HG02623 (cell line): ENCODE data around the gene TRMT13.

ENCODE experiments used
- ATAC-seq: cut with Tn5 transposase; IDR thresholded peaks from one replicate; pipeline ENCODE4 v1.9.1; 2021; ENCODE audit warnings: moderate library complexity; ENCODE audit not compliant: unreplicated experiment

TRMT13 gene, protein sequence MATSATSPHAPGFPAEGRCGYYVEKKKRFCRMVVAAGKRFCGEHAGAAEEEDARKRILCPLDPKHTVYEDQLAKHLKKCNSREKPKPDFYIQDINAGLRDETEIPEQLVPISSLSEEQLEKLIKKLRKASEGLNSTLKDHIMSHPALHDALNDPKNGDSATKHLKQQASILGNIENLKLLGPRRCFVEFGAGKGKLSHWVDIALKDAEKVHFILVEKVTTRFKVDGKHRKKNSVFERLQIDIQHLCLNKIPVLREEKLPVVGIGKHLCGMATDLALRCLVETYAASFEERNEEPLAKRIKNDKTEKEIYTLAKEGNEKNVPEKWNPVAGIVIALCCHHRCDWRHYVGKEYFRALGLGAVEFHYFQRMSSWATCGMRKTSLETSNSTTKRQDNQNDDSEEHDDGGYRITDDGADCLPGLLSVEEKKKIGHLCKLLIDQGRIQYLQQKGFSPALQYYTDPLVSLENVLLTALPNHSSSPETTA

GRCh38 chr1:100132566-100133477, at the start of gene TRMT13, which contains the start of gene SASS6:
Gene TRMT13 (plus strand): TSS chr1:100133163. CDS start chr1:100133169, 6 bp downstream.
Gene SASS6 (minus strand): TSS chr1:100132930. CDS start chr1:100132814, 116 bp downstream.
- peak; percentile 92 for ATAC-seq

GRCh38 chr1:100087396-100087795, 45.6 kb upstream of the TRMT13 start:
- no peak for ATAC-seq

DNA sequence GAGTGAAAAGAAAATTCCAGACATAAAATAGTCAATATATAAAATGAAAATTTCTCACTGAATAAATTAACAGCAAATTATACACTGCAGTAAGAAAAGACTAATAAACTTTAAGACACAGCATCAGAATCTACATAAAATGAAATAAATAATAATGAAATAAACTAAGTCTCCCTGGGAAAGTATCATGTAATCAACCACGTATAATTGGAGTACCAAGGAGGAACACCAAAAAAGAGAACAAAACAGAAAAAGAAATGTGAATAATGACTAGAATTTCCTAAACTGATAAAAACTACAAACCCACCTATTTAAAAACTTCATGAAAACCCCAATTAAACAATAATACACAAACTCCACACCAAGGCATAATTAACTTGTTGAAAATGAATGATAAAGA, 43.9 kb upstream of the TRMT13 start:
- no peak for ATAC-seq

GRCh38 chr1:100090471-100090870, 42.5 kb upstream of the TRMT13 start:
- no peak for ATAC-seq

DNA sequence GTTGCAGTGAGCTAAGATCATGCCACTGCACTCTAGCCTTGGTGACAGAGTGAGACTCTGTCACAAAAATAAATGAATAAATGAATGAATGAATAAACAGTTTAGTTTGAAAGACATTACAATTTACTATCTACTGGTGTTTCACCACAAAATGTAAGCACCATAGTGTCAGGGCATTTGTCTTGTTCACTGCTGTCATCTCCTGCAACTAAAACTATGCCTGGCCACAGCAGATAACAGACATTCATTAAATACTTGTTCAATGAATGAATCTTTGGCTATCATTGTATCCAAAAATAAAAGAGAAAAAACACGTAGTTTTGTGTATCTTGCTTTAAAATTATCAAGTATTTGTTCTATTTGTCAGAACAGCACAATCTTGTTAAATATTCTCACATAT, 32.8 kb upstream of the TRMT13 start:
- no peak for ATAC-seq

GRCh38 chr1:100101564-100101963, 31.4 kb upstream of the TRMT13 start:
- no peak for ATAC-seq

- no peak for ATAC-seq
Observed at GRCh38 chr1:100107696-100108095, 25.3 kb upstream of the TRMT13 start.

DNA sequence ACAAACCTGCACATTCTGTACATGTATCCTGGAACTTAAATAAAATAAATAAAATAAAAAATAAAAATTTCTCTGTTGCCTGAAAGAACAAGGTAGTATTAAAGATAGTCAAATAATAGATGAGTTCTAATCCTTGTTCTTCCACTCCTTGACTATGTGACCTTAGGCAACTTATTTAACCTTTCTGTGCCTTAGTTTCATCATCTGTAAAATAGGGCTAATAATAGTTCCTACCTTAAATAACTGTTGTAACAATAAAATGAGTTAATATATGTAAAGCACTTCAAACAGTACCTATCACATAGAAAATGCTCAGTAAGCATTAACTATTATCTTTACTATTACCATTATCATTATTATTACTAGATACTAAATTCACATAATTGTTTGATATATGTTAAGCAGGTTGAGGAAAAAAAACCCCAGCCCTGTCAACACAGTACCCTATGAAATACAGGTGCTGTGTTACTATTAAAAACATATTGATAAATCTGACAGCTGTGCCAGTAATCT, 23.4 kb upstream of the TRMT13 start:
- ATAC-seq: no peak

DNA sequence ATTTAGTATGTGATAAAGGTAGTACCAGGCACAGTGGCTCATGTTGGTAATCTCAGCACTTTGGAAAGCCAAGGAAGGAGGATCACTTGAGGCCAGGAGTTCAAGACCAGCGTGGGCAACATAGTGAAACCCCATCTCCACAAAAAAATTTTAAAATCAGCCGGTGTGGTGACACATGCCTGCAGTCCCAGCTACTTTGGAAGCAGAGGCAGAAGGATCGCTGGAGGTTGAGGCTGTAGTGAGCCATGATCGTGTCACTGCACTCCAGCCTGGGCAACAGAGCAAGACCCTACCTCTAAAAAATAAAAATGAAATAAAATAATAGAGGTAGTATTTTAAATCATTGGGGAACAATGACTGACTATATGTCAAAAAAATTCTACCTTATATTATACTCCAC, 17.4 kb upstream of the TRMT13 start:
- ATAC-seq: no peak

GRCh38 chr1:100122177-100122576, 10.8 kb upstream of the TRMT13 start:
- ATAC-seq: no peak

DNA sequence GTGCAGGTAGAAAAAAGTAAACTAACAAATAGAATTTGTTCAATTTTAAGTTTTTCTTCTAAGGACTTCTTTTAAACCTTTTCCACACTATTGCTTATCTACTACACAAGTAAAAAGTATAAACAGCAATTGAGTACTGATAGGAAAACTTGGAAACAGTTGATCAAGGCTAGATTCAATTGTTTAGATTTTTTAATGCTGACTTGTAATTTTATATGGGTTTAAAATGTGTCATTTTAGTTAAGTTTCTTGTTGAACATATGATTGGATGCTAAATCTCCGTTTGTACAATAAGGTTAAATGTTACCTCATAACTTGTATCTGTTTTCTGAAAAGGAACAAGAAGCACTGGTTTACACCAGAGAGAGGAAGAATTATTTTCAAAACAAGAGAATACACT, 5.7 kb upstream of the TRMT13 start:
- ATAC-seq: no peak

DNA sequence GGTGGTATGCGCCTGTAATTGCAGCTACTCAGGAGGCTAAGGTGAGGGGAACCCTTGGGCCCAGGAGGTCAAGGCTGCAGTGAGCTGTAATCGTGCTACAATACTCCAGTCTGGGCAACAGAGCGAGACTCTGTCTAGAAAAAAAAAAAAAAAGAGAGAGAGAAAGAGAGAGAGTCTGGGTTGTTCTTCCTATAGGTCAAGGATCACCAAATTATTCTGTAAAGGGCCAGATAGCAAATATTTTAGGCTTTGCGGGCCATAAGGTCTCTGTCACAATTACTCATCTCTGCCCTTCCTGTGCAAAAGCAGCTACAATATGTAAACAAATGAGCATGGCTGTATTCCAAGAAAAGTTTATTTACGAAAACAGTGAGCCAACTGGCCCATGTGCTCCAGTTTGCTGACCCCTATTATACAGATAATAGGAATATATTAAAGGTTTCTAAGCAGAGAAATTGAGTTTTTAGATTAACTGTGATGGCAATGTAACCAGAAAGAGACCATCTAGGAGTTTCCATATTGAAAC, 2.3 kb upstream of the TRMT13 start:
- no peak for ATAC-seq

GRCh38 chr1:100131623-100132022, 1.3 kb upstream of the TRMT13 start:
- no peak for ATAC-seq

DNA sequence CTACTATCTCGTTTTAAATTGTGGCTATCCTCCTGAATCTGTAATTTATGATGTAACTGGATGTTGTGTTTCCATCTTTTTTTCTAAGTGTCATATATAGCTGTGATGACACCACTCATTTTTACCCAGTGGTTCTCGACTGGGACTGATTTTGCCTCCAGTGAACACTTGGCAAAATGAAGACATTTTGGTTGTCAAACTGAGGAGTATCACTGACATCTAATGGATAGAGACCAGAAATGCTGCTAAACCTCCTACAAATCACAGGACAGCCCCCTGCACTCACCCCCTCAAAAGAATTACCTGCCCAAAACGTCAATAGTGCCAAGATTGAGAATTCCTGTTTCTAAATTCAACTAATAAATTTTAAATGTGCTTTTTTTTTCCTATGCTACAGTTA, 1.9 kb downstream of the TRMT13 start:
- ATAC-seq: no peak

DNA sequence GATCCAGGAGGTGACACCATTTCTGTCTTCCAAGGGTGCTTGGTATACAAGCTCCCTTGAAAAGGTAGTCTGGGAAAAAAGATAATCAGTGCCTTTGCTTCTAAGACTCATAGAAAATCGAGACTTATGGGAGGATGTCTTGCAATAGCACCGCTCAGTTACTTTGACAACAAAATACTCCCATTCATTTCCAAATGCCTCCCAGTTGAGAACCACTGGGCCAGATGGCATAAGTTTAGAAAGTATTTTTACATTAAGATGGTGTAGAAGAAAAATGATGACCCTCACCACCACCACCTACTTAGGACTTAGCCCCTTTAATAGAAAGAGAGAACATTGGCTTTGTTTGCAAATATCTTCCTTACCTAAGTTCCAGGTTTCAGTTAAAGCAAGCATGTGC, 4.6 kb downstream of the TRMT13 start:
- ATAC-seq: no peak

- ATAC-seq: no peak
Observed at GRCh38 chr1:100141192-100141591, 8.2 kb downstream of the TRMT13 start.

- ATAC-seq: no peak
Observed at GRCh38 chr1:100142343-100142742, 9.4 kb downstream of the TRMT13 start.

- ATAC-seq: no peak
Observed at GRCh38 chr1:100145116-100145515, 12.2 kb downstream of the TRMT13 start.

- no peak for ATAC-seq
Observed at GRCh38 chr1:100146958-100147357, 14.0 kb downstream of the TRMT13 start.

GRCh38 chr1:100147875-100148274, 14.9 kb downstream of the TRMT13 start:
- no peak for ATAC-seq

GRCh38 chr1:100151679-100152078, 18.7 kb downstream of the TRMT13 start:
- no peak for ATAC-seq
